Loucy (cell line): ENCODE results near the gene CELF2.

Experiments
- H2AFZ ChIP-seq: fragments of 200-600 bp; sonication (generic); 2 replicates; pipeline ENCODE4 v1.6.0; 2016; ENCODE audit warnings: antibody characterized with exemption, mild to moderate bottlenecking, low read length, moderate library complexity
- H3F3A ChIP-seq: fragments of 200-600 bp; 2 replicates; pipeline ENCODE4 v1.6.0; 2016; ENCODE audit warnings: antibody characterized with exemption, low read depth, mild to moderate bottlenecking
- H3K27me3 ChIP-seq: fragments of 200-600 bp; sonication (generic); 2 replicates; pipeline ENCODE4 v1.6.1; 2014; ENCODE audit warnings: low read length, mild to moderate bottlenecking; ENCODE audit not compliant: insufficient read depth, poor library complexity, severe bottlenecking
- H3K36me3 ChIP-seq: fragments of 200-600 bp; sonication (generic); 2 replicates; pipeline ENCODE4 v1.6.1; 2016; ENCODE audit warnings: low read length; ENCODE audit not compliant: insufficient read depth
- H3K4me1 ChIP-seq: fragments of 200-600 bp; sonication (generic); 2 replicates; pipeline ENCODE4 v1.5.1; 2014; ENCODE audit warnings: low read length, mild to moderate bottlenecking; ENCODE audit not compliant: insufficient read depth, poor library complexity, severe bottlenecking
- H3K4me2 ChIP-seq: fragments of 200-600 bp; sonication (generic); 2 replicates; pipeline ENCODE4 v1.6.0; 2014; ENCODE audit warnings: antibody characterized with exemption, low read length, low read depth, mild to moderate bottlenecking; ENCODE audit not compliant: poor library complexity, severe bottlenecking
- H3K4me3 ChIP-seq: fragments of 200-600 bp; sonication (generic); 2 replicates; pipeline ENCODE4 v1.5.1; 2014; ENCODE audit warnings: low read length, mild to moderate bottlenecking, mixed read lengths; ENCODE audit not compliant: poor library complexity, severe bottlenecking
- H3K79me2 ChIP-seq: fragments of 200-600 bp; sonication (generic); 2 replicates; pipeline ENCODE4 v1.6.1; 2014; ENCODE audit warnings: low read length; ENCODE audit not compliant: insufficient read depth
- H3K9ac ChIP-seq: fragments of 200-600 bp; sonication (generic); 2 replicates; pipeline ENCODE4 v1.6.0; 2014; ENCODE audit warnings: mild to moderate bottlenecking, low read depth, low read length, moderate library complexity; ENCODE audit not compliant: poor library complexity, severe bottlenecking
- H3K9me2 ChIP-seq: fragments of 200-600 bp; sonication (generic); replicated peaks from 2 replicates; pipeline ENCODE4 v1.6.1; 2016; ENCODE audit warnings: low read depth, low read length, mixed read lengths
- H3K9me3 ChIP-seq: fragments of 200-600 bp; sonication (generic); 2 replicates; pipeline ENCODE4 v1.6.1; 2014; ENCODE audit warnings: mild to moderate bottlenecking, antibody characterized with exemption, low read length, low read depth; ENCODE audit not compliant: insufficient read depth
- H4K20me1 ChIP-seq: fragments of 200-600 bp; sonication (generic); 2 replicates; pipeline ENCODE4 v1.6.0; 2014; ENCODE audit warnings: antibody characterized with exemption, low read length, mild to moderate bottlenecking; ENCODE audit not compliant: insufficient read depth, poor library complexity, severe bottlenecking
- EZH2phosphoT487 ChIP-seq: fragments of 200-600 bp; IDR thresholded peaks from 2 replicates; pipeline ENCODE4 v1.6.1; 2018; ENCODE audit warnings: antibody characterized with exemption, mild to moderate bottlenecking, moderate library complexity, borderline replicate concordance
- TF ChIP-seq, protein P1 (sequence below): fragments of 200-600 bp; sonication (generic); conservative IDR thresholded peaks from 2 replicates; pipeline ENCODE4 v1.5.1; 2014; ENCODE audit warnings: mild to moderate bottlenecking, antibody characterized with exemption, low read length

CELF2 gene

GRCh38 chr10:11158080-11158479 is 140.4 kb downstream of the CELF2 start:
- TF ChIP-seq, protein P1, sequence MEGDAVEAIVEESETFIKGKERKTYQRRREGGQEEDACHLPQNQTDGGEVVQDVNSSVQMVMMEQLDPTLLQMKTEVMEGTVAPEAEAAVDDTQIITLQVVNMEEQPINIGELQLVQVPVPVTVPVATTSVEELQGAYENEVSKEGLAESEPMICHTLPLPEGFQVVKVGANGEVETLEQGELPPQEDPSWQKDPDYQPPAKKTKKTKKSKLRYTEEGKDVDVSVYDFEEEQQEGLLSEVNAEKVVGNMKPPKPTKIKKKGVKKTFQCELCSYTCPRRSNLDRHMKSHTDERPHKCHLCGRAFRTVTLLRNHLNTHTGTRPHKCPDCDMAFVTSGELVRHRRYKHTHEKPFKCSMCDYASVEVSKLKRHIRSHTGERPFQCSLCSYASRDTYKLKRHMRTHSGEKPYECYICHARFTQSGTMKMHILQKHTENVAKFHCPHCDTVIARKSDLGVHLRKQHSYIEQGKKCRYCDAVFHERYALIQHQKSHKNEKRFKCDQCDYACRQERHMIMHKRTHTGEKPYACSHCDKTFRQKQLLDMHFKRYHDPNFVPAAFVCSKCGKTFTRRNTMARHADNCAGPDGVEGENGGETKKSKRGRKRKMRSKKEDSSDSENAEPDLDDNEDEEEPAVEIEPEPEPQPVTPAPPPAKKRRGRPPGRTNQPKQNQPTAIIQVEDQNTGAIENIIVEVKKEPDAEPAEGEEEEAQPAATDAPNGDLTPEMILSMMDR, result no peak
- TF ChIP-seq EZH2phosphoT487, result no peak
- Histone ChIP-seq H3K9me2 (no peaks in the 10 kb centered on the region), H3K4me2 (no peak overlapping the region)

DNA sequence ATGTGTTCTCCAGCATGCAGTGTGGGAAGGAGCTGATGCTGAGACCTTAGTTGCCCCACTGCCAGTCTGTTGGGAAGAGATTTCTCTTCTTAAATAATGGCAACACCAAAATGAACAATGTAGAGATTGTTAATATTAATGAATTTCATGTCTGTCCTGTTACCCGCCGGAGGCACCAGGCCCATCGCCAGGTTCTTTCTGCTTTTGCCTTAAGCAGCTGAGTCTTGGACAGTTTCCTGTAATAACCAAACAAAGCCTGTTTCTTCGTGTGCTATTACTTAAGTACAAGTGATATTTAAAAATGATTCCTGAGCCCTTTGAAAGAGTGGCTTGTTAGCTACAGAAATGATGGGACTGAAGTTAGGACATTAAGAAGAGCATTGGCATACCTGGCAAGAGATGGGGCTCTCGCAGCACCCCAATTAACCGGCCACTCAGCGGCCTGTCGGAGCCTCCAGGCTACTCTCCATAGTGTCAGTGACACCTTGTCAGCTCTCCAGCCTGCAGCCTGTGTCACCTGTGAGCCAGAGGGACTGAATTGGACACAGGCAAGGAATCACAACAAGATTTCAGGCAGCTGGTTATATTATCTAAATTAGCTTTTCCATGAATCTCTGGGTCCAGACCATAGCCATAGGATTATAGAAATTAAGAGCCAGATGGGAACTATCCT is 142.0 kb downstream of the CELF2 start:
- H3K9me2 ChIP-seq, result no peaks in the 10 kb centered on the region
- peaks cover 20% of the 10 kb centered on the region for H3K79me2 ChIP-seq
- TF ChIP-seq, protein P1, result no peak
- no peak for TF ChIP-seq EZH2phosphoT487
- H3K4me3 ChIP-seq, result no peak overlapping the region
- no peak overlapping the region for H3K9ac ChIP-seq
- no peak overlapping the region for H3K4me2 ChIP-seq
- H3K36me3 ChIP-seq, result no peaks in the 10 kb centered on the region
- no peaks in the 10 kb centered on the region for H4K20me1 ChIP-seq
- no peak overlapping the region for H2AFZ ChIP-seq
- peaks cover 46% of the 10 kb centered on the region for H3K4me1 ChIP-seq
- no peaks in the 10 kb centered on the region for H3K27me3 ChIP-seq
- H3K9me3 ChIP-seq, result no peaks in the 10 kb centered on the region
- H3F3A ChIP-seq, result 0 out of 2 replicates have a peak, but pooled peaks cover 3% of the 10 kb centered on the region

More at GRCh38 chr10:11158080-11158479, 140.4 kb downstream of the CELF2 start:
- Histone ChIP-seq H3F3A (0 out of 2 replicates have a peak, but pooled peaks cover 3% of the 10 kb centered on the region), H3K79me2 (peaks cover 6% of the 10 kb centered on the region; the same call in 1 of the 2 replicates), H3K9ac (no peak overlapping the region), H3K9me3 (no peaks in the 10 kb centered on the region), H3K4me1 (peaks cover 40% of the 10 kb centered on the region), H3K4me3 (no peak overlapping the region), H3K27me3 (no peaks in the 10 kb centered on the region), H2AFZ (no peak overlapping the region), H3K36me3 (no peaks in the 10 kb centered on the region), H4K20me1 (no peaks in the 10 kb centered on the region)

GRCh38 chr10:11161096-11161495 is 143.4 kb downstream of the CELF2 start:
- Histone ChIP-seq H3K9ac (no peak overlapping the region), H3K9me2 (no peaks in the 10 kb centered on the region), H3K27me3 (peaks cover 4% of the 10 kb centered on the region), H4K20me1 (no peaks in the 10 kb centered on the region), H3K4me3 (no peak overlapping the region), H3K79me2 (peaks cover 34% of the 10 kb centered on the region), H3K9me3 (no peaks in the 10 kb centered on the region), H3K4me1 (peaks cover 46% of the 10 kb centered on the region), H2AFZ (no peak overlapping the region), H3K4me2 (no peak overlapping the region), H3K36me3 (no peaks in the 10 kb centered on the region), H3F3A (0 out of 2 replicates have a peak, but pooled peaks cover 3% of the 10 kb centered on the region)
- TF ChIP-seq, protein P1, result no peak
- no peak for TF ChIP-seq EZH2phosphoT487
